Liver (tissue), 3 donors: ENCODE results near the gene UQCRH.

ENCODE experiments used
- CTCF ChIP-seq: fragments of 150-350 bp; IDR thresholded peaks from 2 replicates; pipeline ENCODE4 v1.5.1; 2017; ENCODE audit warnings: improper control_type of control experiment, low read depth, low read length; ENCODE audit not compliant: missing input control
- EGR1 ChIP-seq, 2 donors: IDR thresholded peaks; 2 replicates each; pipeline ENCODE4 v1.6.1; 2016 to 2018; ENCODE audit warnings: antibody characterized with exemption in 2 of 2, low read depth in 2 of 2
- HNF4G ChIP-seq: IDR thresholded peaks from 2 replicates; pipeline ENCODE4 v1.6.1; 2016; ENCODE audit warnings: antibody characterized with exemption
- MAX ChIP-seq: IDR thresholded peaks from 2 replicates; pipeline ENCODE4 v1.6.1; 2016; ENCODE audit warnings: antibody characterized with exemption
- NR2F2 ChIP-seq: IDR thresholded peaks from 2 replicates; pipeline ENCODE4 v1.6.1; 2016; ENCODE audit warnings: antibody characterized with exemption
- RAD21 ChIP-seq, 2 donors: IDR thresholded peaks; 2 replicates each; pipeline ENCODE4 v1.6.1; 2016; ENCODE audit warnings: antibody characterized with exemption in 2 of 2, mild to moderate bottlenecking in 2 of 2
- REST ChIP-seq: IDR thresholded peaks from 2 replicates; pipeline ENCODE4 v1.6.1; 2016; ENCODE audit warnings: antibody characterized with exemption, mild to moderate bottlenecking
- TAF1 ChIP-seq: conservative IDR thresholded peaks from 2 replicates; pipeline ENCODE4 v1.6.1; 2016; ENCODE audit warnings: antibody characterized with exemption, mild to moderate bottlenecking
- ZBTB33 ChIP-seq: IDR thresholded peaks from 2 replicates; pipeline ENCODE4 v1.6.1; 2016; ENCODE audit warnings: antibody characterized with exemption
- donor health status: healthy.
- donor health status: healthy.

- TF ChIP-seq CTCF (no peak), NR2F2 (no peak), MAX (no peak), ZBTB33 (no peak), REST (no peak), TAF1 (no peak), HNF4G (no peak), EGR1 (IDR thresholded peaks at IDR 0.05; ENCODE audit: low read depth in 2 of 2) (no peak), RAD21 (IDR thresholded peaks at IDR 0.05) (no peak)
Measured at GRCh38 chr1:46345281-46345680, 41.8 kb downstream of the UQCRH start.
